Neural progenitor cell (in vitro differentiated cells): ENCODE results near the gene GHR.
"Not testable (repeated sequence)": the region's sequence is repeated elsewhere in the genome, so short reads cannot be mapped to it uniquely, and the experiment has no call there.

Source experiments
- EZH2 ChIP-seq: fragments of 200-600 bp; sonication (generic); IDR thresholded peaks from 2 replicates; pipeline ENCODE4 v1.6.1; 2017; ENCODE audit warnings: antibody characterized with exemption, mild to moderate bottlenecking, moderate library complexity
- EZH2phosphoT487 ChIP-seq: fragments of 200-600 bp; sonication (generic); IDR thresholded peaks from 2 replicates; pipeline ENCODE4 v1.6.1; 2017; ENCODE audit warnings: antibody characterized with exemption
- TF ChIP-seq, protein P1 (sequence below): fragments of 200-600 bp; sonication (generic); IDR thresholded peaks from 2 replicates; pipeline ENCODE4 v1.5.1; 2017; ENCODE audit warnings: antibody characterized with exemption, mild to moderate bottlenecking

GRCh38 chr5:42575914-42576313 lies 152.7 kb downstream of the GHR start:
- TF ChIP-seq EZH2, EZH2phosphoT487: not testable (repeated sequence)
- TF ChIP-seq, protein P1, sequence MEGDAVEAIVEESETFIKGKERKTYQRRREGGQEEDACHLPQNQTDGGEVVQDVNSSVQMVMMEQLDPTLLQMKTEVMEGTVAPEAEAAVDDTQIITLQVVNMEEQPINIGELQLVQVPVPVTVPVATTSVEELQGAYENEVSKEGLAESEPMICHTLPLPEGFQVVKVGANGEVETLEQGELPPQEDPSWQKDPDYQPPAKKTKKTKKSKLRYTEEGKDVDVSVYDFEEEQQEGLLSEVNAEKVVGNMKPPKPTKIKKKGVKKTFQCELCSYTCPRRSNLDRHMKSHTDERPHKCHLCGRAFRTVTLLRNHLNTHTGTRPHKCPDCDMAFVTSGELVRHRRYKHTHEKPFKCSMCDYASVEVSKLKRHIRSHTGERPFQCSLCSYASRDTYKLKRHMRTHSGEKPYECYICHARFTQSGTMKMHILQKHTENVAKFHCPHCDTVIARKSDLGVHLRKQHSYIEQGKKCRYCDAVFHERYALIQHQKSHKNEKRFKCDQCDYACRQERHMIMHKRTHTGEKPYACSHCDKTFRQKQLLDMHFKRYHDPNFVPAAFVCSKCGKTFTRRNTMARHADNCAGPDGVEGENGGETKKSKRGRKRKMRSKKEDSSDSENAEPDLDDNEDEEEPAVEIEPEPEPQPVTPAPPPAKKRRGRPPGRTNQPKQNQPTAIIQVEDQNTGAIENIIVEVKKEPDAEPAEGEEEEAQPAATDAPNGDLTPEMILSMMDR, result not testable (repeated sequence)
